AG20443 (cell line): ENCODE results near the gene KDM4C.
A peak's percentile ranks its signal among the peaks of the same experiment; 100 is the strongest.
"Not testable (repeated sequence)": the region's sequence is repeated elsewhere in the genome, so short reads cannot be mapped to it uniquely, and the experiment has no call there.

ENCODE experiments used
- DNase-seq: peaks from one replicate; pipeline ENCODE4 v3.0.0; 2012; ENCODE audit warnings: low spot score, mixed read lengths

Gene KDM4C

DNA sequence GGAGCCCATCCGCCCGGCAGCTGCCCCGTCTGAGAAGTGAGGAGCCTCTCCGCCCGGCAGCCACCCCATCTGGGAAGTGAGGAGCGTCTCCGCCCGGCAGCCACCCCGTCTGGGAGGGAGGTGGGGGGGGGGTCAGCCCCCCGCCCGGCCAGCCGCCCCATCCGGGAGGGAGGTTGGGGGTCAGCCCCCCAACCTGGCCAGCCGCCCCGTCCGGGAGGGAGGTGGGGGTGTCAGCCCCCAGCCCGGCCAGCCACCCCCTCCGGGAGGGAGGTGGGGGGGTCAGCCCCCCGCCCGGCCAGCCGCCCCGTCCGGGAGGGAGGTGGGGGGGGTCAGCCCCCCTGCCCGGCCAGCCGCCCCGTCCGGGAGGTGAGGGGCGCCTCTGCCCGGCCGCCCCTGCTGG, 49.9 kb downstream of the KDM4C start:
- DNase-seq: not testable (repeated sequence)

DNA sequence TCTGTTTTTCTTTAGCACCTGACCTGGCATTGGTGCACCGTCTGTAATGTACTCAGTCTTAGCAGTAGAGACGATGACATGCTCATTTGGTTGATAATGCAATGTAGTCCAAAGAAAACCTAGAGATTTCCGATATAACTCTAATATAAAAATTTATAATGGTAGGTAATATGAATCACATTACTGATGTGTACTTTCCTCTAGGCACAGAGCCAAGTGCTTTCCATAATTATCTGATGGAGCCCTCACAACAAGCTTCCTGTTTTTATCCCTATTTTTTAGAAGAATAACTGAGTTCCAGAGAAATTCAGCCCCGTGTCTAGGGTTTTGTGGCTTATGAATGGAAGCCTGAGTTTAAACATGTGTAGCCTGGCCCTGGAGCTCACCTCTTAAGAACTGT, 53.7 kb downstream of the KDM4C start:
- no peak for DNase-seq

DNA sequence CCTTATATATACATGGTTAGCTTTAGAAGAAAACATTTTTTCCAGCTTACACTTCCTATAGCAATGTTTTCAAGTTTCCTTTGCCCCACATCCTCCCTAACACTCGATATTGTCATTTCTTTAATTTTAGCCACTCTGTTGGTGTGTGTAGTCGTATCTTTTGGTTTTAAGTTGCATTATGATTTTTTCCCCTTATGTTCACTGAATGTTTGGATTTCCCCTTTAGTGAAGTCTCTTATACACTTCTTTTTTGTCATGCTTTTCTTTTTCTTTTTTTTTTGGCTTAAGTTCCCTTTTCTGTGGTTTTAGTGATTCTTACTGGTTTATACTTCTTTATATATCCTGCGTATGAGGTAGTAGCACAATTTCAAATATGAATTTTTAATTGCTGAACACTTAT, 58.8 kb downstream of the KDM4C start:
- DNase-seq: no peak

DNA sequence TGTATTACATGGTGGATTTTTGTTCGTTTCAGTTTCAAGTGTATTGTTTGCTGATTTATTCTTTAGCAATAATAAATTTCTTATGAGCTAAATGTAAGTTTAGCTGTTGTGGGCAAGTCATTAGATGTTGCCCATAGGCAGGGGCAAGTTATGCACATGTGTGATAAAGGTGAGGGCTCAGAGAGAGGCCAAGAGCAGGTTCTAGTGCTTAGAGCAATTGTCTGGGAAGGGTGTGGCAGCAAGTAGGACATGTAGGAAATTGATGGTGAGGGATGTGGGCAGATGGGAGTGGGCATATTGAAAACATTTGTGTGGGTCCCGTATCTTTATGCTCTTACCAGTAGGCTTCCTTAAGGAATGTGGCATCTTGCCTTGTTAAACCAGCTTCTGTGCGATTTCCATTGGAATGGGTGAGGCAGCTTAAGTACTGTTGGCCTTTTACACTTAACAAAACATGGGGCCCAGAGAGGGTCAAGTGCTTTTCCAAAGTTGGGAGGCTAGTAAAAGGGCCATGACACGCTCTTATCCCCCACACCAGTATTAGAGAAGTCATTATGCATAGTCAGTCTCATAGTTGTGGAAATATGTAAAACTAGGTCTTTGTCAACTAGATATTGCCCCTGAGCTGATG, 60.6 kb downstream of the KDM4C start:
- DNase-seq: no peak

DNA sequence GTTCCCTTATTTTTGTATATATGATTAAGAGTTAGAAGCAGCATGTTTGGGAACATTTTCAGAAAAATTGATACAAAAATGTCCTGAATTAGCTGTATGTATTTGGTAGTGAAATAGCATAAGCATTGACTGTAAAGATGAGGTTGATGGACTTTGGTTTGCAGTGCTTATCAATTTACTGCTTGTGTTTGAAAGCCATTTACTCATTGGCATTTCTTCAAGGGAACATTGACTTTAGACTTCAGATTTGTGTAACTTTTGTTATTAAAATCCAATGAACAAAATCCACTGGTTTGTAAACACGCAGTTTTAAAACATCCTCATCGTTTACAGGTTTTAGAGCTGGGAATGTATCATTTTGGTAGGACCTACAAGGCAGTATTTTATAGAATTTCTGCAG, 61.3 kb downstream of the KDM4C start:
- DNase-seq: no peak

DNA sequence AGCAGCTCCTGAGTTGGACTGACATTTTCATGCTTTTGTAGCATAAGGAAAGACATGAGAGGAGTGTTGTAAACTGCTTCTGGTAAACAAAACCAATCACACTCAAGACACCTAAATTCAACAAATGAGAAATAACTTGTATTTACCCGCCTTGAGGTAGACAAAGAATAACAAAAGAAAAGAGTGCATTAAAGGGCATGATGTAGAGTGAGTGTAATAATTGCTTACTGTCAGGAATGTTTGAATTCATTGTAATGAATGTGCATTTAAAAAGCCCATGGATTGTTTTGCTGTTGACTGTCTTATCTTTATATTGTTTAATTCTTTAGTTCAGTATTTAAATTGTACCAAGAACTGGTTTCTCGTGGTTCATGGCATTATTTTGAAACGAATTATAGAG, 61.8 kb downstream of the KDM4C start:
- no peak for DNase-seq

DNA sequence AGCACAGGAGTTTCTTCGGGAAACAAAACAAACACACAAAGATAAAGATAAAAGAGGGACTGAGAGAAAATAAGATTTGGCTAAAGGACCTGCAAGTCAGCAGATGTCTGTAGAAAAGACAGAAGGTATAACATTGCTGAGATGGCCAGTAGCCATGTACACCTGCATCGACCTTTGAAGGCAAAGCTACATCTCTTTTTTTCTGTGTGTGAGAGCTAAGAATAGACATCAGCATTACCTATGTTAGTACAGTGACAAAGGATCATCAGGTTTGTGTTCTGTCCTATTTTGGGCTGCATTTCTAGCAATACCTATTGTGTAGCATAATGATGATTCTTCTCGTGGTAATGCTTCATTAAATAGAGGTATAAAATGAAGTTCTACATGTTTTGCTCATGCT, 64.9 kb downstream of the KDM4C start:
- DNase-seq: no peak

DNA sequence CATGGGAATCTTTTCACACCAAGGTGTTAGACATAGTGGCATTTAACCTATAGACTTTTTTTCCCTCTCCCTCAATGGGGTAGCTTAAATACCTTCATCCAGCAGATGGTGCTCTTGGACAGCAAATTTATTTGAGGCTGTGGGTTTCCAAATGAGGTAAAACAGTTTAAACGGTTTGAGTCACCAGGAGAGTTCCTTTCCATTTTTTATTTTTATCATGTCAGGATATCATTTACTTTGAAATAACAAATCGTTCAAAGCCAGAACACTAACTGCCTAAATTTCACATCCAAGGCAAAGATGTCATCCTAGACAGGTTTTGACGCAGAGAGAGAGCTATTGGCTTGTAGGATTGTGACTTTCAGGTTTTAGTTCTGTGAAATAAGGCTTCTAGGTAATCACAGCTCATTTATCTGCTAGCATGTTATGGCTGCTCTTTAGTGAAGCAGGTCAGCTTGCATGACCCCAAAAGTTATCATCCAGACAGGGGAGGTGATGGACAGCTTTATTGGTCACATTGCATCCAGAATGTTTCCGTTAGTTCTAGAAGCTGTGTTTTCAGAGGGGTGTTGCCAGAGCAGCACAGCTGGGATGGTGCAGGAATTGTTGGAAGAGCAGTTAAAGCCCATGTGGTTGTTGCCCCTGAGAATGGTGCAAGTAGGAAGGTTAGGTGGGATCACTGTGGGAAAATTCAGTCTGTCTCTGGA, 69.8 kb downstream of the KDM4C start:
- peak; percentile 29 for DNase-seq

DNA sequence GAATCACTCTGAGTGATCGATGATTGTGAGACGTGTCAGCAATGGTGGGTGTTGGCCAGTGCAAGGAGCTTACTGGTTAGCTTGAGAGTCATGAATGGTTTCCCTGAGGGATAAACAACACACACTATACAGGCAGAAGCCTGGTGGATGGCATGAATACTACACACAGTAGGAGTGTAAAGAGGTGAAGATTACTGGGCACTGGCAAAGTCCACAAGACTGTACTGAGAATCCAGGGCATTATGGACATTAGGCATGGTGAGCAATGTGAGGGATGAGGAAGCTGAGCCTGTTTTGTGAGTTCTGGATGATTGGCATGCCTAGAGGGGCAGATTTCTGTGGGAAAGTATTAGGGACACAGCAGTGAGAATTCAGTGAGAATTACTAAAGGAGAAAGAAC, 71.3 kb downstream of the KDM4C start:
- DNase-seq: no peak

DNA sequence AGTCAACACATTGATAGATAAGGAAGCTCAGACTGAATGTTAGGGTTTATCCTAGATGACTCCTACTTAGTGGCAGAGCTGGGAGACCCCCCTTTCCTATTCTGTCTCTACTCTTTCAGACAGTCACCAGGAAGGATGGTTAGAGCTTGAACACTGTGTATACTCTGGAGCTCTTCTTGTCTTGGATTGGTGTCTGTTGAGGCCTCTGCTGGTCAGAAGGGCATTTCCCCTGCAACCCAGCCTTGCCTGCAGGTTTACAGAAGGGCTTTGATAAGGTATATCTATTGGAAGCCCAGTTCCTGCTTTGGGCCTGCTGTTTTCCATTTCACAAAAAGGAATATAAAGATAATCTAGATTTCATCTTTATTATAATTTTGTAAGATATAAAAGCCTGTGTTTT, 71.8 kb downstream of the KDM4C start:
- DNase-seq: no peak

DNA sequence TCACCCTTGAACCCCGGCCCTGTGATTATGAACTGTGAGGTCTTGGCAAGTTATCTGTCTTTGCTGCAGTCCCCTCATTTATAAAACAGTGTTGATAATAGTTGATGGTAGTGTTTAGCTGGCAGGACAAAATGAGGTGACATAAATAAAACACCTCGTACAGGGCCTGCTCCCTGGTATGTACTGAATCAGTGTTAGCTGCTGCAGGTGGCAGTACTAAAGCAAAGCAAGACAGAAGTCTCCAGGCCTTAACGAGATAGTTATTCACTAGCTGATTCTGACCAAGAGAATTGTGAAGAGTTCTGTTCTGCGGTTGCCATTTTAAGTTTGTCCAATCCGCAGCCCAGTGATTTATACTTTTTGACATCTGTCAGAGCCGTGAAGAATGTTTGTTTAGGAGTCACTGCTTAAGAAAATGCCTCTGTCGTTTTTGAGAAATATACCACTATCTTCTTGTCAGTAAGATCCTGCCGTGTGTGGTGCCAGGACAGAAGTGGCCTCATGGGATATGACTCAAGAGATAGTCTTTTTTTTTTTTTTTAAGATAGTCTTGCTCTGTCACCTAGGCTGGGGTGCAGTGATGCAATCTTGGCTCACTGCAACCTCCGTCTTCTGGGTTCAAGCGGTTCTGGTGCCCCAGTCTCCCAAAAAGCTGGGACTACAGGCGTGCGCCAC, 75.9 kb downstream of the KDM4C start:
- DNase-seq: no peak

DNA sequence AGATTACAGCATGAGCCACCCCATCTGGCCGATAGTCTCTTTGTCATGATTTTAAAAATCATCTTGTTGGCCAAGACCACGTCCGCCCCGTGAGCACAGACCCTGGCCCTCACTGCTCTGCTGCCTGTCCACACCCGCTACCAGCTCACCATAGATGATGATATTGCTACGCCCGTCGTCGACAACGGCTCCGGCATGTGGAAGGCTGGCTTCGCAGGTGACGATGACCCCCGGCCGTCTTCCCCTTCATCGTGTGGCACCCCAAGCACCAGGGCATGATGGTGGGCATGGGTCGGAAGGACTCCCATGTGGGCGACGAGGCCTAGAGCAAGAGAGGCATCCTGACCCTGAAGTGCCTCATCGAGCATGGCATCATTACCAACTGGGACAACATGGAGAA, 76.5 kb downstream of the KDM4C start:
- no peak for DNase-seq

DNA sequence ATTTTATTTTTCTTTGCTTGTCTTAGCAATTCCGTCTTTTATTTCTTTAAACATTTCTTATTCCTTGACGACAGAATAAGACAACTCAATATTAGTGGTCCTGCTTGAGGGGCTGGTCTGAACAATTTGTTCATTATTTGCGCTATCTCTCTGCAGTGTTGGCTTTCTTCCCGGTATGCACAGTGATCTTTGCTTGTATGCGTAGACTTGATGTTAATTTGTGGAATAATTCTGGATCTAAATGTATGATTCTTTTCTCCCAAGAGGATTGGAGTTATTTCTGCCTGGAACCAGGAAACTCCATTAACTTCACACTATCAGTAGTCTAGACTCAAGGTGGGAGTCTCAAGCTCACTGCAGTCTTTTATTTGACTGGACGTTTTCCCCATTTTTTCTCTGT, 80.4 kb downstream of the KDM4C start:
- no peak for DNase-seq

DNA sequence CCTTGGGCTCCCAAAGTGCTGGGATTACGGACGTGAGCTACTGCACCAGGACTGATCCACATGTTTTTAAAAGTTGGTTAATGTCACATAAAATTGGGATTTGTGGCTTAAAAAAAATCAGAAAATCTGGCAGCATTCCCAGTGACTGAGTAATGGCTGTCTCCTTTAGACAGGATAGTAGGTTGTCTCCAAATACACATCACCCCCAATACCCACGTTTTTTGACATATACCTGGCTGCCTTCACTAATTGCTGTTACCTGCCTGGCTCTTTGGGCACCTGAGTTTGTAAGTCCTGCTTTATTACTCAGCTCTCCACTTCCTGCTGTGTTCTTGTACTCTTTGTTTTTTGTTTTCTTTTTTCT, 84.8 kb downstream of the KDM4C start:
- peak; percentile 27 for DNase-seq

DNA sequence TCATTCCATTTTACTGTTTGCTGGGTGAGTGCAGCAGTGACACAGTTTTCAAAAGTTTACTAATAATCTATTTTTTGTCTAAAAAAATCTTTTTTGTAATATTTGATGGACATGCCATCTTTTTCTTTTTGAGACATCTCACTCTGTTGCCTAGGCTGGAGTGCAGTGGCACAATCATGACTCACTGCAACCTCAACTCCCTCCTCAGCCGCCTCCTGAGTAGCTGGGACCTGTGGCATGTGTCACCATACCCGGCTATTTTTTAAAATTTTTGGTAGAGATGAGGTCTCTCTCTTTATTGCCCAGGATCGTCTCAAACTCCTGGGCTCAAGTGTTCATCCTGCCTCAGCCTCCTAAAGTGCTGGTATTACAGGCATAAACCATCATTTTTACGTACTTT, 86.0 kb downstream of the KDM4C start:
- DNase-seq: no peak

DNA sequence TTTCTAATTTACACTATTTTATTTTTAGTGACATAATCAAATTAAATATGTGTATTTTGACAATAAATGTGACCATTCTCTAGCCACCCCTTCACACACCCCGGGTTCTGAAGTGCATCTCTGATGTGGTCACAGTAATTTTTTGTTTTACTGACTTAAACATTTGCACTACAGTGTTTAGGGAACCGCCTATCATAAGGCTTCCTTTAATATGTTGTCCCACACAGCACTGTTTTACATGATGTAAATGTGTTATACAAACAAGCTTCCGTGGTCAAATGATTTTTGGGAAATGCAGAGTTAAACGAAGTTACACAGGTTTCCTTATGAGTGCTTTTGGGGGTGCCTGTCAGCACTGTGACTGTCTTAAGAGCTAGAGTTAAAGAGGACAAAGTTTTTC, 86.5 kb downstream of the KDM4C start:
- no peak for DNase-seq

DNA sequence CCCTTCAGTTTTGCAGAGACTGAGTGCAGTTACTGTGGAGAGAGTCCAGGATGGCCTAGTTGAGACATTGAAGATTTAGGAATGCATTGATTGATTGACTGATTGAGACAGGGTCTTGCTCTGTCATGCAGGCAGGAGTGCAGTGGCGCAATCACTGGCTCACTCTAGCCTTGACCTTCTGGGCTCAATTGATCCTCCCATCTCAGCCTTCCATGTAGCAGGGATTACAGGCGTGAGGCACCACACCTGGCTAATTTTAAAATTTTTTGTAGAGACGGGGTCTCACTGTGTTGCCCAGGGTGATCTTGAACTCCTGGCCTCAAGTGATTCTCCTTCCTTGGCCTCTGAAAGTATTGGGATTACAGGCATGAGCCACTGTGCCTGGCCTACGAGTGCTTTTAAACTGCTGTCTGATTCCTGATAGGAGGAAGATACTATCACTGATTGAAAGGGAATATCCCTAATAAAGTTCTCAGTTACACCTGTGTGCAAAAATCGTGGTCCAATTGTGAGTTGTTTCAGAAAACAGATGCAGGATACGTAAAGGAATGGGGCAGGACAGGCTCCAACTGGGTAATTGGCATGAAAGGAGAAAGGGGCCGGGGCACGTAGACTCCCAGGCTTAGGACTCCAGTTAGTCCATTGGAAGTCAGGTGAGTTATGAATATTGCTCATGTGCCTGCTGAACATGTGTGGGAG, 87.5 kb downstream of the KDM4C start:
- DNase-seq: no peak

DNA sequence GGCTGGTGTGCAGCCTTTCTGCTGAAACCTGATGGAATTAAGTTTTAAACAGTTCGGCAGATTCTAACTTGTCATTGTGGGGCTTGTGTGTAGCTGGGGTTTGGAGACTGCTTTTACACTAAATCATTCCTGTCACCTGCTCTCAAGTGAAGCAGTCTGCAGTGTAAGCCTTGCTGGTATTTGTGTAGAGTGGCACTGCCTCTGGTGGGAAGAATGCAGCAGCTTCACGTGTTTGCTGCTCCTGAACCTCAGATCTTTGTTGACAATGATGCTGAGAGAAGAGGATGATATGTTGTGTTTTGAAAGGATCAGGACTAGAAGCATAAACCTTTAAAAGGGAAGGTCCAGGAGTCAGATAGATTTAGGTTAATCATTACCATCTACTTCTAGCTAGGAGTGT, 88.1 kb downstream of the KDM4C start:
- DNase-seq: peak; percentile 25

DNA sequence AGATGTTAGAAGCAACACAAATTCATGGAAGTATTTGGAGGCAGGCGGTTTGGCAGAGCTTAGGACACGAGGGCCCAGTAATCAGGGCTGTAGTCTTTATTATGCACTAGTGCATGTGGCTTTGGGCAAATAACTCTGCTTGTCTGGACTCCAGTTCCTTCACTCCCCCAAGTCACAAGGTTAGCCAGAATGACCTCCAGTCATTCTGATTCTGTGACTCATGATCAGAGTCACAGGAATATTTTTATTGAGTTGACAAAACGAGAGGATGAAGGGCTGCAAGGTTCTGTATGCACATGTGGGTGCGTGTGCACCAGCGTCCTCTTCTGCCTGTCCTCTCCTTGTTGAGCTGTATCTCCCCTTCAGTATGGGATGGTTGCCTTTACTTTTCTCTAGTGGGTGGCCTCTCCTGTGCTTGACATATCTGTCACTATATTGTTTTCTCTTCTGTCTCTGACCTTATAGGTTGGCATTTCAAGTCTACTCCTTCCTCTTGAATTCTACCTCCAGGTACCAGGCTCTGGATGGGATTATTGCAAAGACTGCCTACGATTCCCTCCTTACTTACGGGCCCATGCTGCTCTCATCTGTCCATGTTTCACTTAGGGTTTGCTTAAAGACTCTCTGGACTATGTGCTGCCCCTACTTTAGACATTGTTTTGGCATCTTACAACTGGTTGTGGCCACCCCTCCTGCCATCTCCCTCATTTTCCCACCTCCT, 94.6 kb downstream of the KDM4C start:
- peak; percentile 49 for DNase-seq

DNA sequence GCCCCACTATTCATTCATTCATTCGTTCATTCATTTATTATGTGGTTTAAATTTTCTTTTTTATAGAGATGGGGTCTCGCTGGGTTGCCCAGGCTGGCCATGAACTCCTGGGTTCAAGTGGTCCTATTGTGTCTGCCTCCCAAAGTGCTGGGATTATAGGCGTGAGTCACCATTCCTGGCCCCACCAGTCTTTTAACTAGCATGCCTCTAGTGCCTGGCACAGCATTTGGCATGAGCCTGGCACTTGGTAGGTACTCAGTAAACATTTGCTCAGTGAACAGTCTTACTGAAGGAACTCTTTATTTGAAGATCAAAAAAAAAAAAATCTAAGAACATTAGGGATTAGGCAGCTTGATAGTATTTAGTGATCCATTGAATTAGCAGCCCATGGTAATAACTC, 98.1 kb downstream of the KDM4C start:
- DNase-seq: no peak

DNA sequence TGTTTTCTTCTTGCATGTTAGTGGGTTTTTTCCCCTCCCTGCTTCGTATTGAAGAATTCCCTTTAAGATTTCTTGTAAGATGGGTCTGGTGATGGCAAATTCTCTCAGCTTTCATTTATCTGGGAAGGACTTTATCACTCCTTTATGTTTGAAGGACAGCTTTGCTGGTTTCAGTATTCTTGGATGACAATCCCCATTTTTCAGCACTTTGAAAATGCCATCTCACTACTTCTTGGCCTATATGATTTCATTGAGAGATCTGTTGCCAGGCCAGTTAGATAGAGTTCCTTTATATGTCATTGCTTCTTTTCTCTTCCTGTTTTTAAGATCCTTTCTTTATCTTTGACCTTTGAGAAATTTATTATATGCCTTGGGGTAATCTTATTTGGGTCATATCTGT, 106.3 kb downstream of the KDM4C start:
- DNase-seq: no peak
